Stimulated activated CD8-positive, alpha-beta memory T cell treated with anti-CD3 and anti-CD28 coated beads, Interleukin-7, amount 100 ng/mL, for 1 hour (primary cell): Measurements from ENCODE around the gene HSPA1L.
A peak's percentile ranks its signal among the peaks of the same experiment; 100 is the strongest.

Source experiments
- DNase-seq, 2 donors: peaks; one replicate each; pipeline ENCODE4 v3.0.0-alpha.2; 2020; ENCODE audit warnings: low read depth in 2 of 2

HSPA1L gene

DNA sequence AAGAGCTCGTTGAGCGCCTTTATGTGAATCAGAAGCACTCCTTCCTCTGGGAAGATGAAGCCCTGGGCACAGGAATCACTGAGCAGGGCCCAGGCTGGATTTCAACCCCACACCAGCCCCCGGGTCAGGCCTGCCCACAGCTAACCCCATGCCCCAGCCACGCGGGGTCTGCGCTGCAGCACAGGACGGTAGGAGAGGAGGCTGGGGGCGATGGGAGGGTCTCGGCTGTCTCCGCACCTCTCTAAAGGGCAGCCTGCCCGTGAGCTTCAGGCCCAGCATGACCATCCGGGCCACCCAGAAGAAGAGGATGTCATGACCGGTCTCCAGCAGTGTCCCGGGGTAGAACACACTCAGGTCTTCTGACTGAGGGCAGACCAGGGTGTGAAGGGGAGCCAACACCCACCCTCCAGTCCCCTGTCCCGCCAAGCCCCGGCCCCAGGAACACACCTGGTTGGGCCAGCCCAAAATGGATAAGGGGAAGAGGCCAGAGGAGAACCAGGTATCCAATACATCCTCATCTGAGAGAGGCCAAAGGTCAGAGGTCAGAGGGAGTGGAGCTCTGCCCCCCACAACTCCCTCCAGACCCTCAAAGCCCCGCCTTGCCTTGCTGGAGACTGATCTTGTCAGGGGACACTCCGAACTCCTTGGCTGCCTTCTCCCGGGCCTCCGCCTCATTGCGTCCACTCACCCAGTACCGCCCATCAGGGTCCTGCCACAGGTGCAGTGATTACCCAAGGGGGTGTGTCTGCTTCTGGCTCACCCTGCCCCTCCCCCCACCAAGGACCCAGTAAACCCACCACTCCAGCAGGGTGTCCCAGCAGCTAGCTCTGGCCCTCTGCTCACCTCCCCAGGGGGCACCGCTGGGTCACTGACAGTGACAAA, 33.6 kb downstream of the HSPA1L start:
- no peak for DNase-seq

DNA sequence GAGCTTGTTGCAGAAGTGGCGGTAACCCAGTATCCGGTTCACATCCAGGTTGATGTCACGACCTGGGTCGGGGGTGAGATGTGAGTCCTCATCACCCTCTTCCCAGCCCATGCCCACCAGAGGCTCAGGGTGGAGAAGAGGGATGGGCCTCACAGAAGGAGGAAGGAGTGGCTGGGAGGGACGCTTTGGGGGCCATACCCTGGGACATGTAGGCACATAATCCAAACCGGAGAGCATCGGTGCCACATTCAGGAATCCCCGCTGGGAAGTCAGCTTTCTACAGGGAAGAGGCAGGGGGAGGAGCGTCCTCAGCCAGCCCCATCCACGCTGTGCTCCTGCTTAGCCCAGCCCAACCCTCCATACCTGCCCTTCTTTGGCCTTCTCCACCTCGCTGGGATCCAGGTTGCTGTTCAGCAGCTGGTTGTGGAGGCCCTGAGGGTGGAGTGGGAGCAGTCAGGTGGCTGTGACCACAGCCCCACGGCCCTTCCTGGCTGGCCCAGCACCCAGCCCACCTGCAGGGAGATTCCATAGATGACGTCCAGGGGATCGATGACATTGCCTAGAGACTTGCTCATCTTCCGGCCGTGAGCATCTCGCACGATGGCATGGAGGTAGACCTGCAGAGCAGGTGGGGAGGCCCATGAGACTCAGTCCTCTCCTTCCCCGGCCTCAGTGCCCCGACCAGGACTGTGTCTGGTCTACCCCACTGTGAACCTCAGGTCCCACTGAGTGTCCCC, 34.4 kb downstream of the HSPA1L start:
- DNase-seq: no peak

DNA sequence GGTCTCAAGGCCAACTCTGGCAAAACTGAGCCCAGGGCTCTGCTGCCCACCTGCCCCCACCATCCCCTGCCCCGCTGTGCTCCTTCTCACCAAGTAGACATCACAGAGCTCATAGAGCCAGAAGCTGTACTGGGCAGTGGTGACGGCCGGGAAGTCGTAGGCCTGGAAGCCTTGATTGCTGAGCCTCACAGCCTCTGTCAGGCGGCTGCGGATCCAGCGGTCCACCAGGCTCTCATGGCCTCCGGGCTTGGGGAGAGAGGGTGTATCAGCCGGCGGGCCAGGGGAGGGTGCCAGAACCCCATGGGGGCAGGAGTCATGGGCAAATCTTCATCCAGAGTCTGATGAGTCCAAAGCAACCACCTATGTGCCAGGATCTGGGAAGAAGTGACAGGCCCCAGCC, 35.2 kb downstream of the HSPA1L start:
- no peak for DNase-seq

DNA sequence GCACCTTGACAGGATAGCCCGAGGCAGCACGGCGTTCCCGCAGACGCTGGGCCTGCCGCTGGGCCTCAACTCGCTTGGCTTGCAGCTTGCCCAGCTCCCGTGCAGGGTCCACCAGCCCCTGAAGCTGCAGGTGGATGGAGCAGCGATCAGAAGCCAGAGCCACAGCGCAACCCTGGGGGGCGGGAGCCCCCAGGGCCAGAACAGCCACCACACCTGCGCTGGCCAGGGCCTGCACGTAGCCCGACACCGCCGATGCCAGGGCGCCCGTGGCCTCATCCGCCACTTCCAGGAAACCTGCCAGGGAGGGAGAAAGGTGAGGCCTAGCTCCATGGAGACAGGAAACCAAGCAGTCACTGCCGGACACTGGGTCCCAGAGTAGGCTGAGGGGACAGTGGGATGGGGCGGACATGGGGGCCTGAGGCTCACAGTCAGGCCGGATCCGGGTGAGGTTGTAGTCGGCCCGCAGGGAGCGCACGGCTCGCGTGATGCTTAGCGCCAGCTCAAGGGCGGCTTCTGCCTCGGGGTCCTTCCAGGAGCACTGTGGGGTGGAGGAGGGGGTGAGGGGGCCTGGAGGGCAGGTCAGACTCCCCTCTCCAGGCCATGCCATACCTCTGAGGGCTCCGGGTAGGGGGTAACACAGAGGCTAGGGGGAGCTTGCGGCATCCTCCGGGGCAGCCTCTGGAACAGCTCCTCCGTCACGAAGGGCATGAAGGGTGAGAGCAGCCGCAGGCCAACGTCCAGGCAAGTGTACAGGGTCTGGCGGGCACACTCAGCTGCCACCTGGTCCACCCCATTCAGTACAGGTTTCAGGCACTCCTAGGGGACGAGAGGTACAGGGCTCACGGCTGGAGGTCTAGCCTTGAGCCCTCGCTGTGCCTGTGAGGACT, 35.8 kb downstream of the HSPA1L start:
- no peak for DNase-seq

DNA sequence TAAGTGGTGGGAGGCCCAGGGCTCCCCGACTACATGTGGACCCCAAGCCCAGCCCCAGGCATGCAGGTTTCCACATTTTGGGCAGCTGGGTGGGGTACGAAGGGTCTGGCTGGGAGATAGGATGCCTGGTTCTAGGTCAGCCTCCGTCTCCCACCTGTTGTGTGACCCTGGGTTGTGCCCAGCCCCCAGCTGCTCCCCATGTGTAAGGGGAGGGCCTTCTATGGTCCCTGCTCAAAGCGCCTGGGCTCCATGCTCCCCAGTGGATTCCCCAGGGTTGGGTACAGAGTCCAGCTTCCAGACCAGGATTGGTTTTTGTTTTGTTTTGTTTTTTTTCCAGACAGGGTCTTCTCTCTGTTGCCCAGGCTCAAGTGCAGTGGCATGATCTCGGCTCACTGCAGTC, 36.9 kb downstream of the HSPA1L start:
- DNase-seq: no peak

DNA sequence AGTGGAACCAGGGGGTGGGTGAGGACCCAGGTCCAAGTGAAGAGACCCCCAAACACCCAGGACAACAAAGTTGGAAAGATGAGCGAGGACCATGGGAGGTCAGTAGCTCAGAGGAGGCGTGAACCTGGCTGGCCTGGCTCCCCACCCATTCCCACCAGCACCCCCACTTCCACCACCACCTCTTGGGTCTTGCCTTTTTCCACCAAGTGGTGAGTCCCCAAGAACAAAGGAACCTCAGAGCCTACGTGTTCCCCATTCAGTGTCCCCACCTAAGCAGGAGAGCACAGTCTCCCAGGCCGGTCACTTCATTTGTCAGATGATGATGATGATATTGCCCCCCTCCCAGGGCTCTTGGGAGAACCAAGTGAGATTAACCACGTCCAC, 37.4 kb downstream of the HSPA1L start:
- no peak for DNase-seq

DNA sequence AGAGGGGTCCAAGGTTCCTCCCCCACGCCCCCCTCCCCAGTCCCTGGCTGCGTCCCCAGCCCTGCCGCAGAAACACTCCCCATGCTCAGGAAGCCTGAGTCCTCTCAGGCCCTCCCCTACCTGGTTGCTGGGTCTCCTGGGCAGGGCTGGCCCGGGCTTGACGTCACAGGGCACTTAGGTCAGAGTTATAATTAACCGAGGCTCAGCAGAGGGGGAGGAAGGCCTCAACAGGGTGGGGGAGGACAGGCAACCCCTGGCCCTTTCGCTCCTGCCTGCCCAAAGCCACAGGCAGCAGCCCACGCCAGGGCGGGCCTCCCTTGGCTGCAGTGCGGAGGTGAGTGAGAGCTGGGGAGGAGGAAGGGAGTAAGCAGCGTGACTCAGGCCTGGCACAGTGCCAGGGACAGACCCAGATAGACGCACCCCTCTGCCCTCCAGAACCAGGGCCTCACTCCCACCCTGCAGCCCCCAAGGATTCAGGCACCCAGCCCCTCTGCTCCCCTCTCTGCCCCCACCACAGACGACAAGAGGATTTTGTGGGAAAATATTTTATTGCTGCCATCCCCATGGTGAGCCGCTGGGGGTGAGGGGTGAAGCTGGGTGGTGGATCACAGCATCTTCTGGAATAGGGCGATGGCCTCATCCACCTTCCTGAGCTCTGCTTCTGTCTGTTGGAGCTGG, 38.0 kb downstream of the HSPA1L start, which contains the start of gene VWA7:
TSS of gene VWA7 (minus strand) at position 340 of the 678 bp plus-strand sequence. CDS start 549 bp downstream, outside the sequence.
- peak; percentile 19 to 37 for DNase-seq

DNA sequence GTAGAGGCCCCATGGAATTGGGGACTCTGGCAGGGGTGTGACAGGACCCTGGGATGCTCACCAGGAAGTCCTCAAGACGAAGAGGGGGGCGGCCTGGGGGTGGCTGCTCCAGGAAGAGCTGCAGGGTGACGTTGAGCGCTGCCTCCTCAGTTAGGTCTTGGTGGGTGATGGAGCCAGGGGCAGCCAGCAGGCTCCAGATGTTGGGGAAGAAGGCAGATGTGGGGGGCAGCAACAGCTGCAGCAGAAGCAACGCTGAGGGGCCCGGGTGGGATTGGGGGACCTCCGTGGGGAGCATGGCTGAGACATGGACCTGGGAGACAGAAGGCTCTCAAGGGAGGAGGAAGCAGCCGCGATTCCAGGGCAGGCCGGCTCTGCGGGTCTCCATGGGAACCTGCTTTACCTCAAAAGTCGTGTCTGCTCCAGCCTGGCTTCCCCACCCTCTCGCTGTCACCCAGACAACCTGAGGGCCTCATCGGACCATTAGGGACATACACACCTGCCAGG, 38.5 kb downstream of the HSPA1L start:
- DNase-seq: no peak

DNA sequence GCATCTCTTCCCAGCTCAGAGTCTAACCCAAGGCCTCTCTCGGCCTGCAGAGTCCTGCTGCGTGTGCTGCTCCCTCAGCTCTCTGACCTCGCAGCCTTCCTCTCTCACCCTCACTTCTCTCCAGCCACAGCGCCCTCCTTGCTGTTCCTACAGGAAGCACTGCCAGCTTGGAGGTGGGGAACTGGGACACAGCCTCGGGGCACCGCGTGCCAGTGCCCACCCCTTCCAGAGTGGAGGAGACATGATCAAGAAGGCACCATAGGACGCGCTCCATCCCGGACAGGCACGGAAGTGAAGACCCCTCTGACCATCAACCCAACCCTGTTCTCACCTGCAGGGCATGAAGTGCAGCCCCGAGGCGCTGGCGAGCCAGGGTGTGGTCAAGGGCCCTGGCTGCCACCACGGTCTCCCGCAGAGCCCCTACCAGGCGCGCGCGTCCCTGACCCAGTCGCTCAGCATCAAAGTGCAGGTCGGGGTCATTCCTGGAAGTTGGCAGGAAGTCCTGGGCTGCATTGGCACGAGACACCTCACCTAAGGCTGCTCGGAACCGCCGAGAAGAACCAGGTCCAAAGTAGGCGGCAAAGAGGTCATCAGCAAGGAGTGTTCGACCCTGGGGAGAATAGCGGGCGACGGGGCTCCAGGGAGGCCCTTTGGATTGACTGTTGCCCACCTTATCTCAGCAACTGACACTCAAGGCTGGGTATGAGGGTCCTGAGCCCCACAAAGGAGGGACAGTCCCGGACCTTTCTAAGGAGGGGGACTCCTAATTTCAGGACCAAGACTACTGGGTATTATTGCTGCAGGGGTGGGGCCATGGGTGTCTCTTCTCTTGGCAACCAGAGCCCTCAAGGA, 39.2 kb downstream of the HSPA1L start:
- DNase-seq: no peak

DNA sequence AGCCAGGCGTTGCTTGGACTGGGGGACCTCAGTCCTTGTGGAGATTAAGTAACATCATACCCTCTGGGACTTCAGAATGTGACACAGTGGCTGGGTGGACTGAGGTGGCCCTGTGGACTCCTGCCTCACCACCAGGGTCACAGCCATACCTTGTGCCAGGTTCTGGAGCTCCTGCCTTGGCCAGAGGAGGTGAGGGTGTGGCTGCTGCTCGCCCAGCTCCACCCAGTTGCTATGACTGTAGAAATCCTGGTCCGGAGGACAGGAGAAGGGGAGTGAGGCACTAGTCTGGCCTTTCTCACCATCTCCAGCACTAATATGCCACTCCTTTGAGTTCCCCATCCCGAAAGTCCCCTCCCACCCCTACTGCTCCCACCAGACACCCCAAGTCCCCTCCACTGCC, 39.9 kb downstream of the HSPA1L start:
- no peak for DNase-seq

DNA sequence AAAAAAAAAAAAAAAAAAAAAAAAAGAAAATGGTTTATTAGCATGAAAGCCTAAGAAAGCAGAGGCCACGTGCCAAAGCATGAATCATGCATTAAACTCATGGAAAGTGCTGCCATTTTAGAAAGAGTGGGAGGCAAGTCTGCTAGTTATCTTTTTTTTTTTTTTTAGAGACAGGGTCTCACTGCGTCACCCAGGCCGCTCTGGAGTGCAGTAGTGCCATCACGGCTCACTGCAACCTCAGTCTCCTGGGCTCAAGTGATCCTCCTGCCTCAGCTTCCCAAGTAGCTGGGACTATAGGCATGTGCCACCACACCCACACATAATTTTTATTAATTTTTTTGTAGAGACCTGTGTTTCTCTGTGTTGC, 43.1 kb downstream of the HSPA1L start:
- no peak for DNase-seq

DNA sequence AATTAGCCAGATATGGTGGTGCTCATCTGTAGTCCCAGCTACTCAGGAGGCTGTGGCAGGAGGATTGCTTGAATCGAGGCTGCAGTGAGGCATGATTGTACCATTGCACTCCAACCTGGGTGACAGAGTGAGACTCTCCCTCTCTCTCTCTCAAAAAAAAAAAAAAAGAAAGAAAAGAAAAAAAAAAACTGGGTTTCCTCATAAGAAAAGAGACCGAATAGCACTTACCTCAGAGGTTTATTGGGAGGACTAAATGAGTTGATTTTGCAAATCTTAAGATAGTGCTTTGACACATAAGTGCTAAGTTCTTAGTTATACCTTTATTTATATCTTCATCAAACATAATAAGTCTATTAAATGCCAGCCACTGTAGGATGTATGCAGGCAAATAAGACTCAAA, 44.2 kb downstream of the HSPA1L start:
- DNase-seq: no peak

DNA sequence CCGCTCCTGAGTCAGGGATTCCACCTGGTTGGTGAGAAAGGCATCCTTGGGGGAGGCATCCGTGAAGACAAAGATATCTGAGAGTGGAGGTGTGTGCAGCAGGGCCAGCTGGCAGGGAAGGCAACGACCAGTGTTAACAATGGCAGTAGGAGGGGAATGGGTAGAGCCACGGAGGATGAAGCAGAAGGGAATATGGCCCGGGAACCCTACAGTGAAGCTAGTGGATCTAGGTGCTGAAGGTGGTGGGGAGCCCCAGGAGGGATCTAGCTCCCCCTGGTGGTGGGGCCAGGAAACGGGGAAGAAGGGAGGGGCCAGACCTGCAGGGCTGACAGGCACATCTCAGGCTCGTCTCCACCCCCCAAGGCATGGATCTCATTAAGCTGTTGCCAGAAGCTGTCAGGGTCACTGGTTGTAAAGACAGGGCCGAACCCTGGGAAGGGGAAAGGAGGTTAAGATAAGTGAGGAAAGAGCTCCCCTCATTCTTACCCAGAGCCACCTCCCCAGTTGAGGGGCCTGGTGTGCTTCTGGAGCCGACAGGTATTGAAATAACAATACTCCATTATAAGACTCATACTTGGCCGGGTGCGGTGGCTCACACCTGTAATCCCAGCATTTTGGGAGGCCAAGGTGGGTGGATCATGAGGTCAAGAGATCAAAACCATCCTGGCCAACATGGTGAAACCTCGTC, 45.3 kb downstream of the HSPA1L start:
- peak; percentile 52 to 64 for DNase-seq

DNA sequence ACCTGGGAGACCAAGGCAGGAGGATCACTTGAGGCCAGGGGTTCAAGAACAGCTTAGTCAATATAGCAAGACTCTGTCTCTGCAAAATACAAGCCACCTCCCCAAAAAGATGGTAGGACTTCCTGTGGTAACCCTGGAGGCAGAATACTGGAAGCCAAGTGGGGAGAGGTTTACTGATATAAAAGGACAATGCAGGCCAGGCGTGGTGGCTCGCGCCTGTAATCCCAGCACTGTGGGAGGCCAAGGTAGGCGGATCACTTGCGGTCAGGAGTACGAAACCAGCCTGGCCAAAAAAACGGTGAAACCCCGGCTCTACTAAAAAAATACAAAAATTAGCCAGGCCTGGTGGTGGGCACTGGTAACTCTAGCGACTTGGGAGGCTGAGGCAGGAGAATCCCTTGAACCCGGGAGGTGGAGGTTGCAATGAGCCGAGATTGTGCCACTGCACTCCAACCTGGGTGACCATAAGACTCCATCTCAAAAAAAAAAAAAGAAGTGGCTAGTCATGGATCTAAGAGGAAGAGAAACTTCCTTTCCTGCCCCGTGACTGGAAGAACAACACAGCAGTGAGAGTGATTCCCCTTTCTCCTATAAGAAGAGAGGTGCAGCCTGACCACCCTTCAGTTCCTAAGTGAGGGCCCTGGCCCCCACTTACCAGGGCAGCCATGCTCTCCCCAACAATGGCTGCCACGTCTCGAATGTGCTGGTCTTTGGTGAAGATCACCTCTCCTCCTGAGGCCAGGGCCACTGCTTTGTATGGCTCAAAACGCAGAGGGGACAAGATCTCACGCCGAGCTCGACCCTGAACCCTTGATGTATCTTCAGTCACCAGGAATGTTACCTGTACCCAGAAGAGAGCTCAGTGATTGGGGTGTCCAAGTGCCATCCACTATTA, 46.5 kb downstream of the HSPA1L start:
- no peak for DNase-seq

DNA sequence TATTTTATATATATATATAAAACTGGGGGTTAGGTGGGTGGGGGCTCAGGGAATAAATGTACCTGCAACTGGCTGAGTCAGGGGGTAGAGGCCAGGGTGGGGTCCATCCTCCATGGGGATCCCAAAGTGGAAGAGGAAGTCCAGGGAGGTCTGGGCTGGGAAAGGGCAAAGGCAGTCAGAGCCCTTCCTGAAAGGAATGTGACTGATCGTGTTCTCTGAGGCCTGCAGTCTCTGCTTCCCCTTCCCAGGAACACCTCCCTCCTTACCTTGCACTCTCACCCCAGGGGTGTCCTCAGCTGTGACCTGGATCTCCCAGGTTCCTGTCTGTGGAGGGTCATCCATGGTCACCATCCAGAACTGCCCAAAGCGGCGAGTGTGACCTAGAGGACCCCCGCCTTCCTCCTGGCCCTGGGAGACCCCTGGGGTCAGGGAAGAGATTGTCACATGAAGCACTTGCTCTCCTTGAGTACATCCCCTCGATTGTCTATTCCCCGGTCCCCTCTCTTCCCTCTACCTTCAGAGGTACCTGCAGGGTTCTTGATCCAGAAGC, 47.9 kb downstream of the HSPA1L start:
- no peak for DNase-seq

DNA sequence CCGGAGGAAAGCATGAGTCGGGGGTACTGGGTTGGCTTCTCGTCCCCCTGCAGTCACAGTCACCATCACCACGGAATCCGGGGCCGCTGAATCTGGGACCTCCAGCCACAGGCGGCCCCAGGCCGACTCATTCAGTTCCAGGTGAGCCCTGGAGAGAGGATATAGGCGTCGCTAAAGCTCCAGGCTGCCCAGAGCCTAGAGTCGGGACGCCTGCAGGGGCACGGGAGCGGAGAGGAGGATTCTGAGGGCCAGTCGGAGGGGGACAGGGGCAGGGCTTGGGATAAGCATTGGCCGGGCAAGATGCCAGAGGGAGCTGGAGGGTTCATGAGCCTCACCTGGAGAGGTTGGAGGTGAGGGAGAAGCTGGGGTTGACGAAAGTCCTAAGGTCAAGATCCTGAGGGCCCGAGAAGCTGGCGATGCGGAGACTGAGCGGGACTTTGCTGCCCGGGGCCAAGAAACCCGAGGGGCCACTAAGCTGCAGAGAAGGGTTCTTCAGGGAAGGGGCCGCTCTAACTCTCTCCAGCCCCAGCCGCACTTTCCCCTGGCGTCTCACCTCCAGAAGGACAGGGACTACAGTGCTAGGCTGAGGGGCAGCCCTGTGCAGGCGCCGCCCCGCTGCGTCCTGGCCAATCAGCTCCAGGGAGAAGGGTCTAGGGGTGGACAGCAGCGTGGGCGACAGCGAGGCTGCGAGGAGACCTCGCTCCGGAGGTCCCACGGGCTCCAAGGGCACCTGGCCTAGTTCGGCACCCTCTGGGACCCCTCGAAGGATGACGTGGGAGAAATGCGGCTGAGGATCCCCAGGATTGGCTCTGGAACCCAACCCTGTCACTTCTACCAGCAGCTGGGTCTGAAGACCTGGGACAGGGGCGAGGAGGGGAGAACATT, 48.9 kb downstream of the HSPA1L start:
- DNase-seq: no peak

DNA sequence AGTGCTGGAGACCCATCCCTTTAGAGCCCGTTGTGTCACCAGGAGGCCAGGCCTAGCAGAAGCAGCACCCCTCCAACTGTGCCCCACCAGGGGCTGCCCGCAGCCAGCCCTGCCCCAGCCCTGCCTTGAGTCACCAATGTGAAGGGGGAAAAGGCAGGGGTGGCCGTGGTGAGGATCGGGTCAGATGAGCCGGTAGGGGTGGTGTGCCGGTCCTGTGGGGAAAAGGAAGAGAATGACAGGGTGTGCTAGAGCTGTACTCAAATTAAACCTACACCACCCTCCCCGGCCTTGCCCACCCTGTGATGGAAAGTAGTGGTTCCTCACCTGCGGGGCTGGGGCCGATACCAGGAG, 49.5 kb downstream of the HSPA1L start:
- DNase-seq: no peak

DNA sequence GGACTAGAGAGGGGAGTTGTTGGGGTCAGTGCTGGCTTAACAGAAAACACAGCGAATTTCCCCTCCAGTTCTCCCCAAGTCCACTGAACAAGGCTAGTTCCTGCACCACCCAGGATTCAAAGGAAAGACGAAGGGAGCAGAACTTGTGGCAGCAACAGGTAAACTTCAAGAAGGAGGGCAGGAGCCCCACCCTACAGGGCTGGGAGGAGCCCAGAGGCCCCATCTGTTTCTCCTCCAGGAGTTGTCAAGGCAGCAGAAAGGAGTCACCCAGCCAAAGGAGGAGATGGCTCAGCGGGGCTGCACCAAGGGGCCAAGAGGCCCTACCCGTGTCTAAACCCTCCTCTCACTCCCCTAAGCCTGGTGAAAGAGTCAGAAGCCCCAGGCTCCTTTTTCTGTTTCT, 50.9 kb downstream of the HSPA1L start:
- DNase-seq: no peak
